Measurements from ENCODE around the gene ZNF385D.

DNA sequence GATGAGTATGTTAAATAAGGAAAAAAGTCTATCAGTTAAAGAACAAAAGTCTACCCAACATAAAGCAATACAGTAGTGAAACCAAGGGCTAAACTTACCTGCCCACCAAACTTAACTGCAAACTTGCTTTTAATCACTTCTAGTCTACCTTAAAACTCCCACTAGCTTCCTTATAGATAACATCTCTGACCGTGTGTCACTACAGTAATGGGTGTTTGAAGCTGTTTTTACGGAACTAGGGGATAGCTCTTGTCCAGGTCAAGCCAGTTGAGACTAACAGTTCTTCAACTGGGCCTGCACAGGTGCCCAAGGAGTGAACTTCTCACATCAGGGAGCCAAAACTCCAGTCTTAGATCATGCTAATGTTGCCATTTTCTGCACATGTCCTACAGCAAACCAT, 132.3 kb downstream of the ZNF385D start:
- TF ChIP-seq, protein P1, sequence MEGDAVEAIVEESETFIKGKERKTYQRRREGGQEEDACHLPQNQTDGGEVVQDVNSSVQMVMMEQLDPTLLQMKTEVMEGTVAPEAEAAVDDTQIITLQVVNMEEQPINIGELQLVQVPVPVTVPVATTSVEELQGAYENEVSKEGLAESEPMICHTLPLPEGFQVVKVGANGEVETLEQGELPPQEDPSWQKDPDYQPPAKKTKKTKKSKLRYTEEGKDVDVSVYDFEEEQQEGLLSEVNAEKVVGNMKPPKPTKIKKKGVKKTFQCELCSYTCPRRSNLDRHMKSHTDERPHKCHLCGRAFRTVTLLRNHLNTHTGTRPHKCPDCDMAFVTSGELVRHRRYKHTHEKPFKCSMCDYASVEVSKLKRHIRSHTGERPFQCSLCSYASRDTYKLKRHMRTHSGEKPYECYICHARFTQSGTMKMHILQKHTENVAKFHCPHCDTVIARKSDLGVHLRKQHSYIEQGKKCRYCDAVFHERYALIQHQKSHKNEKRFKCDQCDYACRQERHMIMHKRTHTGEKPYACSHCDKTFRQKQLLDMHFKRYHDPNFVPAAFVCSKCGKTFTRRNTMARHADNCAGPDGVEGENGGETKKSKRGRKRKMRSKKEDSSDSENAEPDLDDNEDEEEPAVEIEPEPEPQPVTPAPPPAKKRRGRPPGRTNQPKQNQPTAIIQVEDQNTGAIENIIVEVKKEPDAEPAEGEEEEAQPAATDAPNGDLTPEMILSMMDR (IDR thresholded peaks at IDR 0.05) = no peak
- TF ChIP-seq POLR2A (IDR thresholded peaks at IDR 0.05) (no peak), POLR2AphosphoS5 (IDR thresholded peaks at IDR 0.05) (no peak), EP300 (IDR thresholded peaks at IDR 0.05) (no peak)
